Measurements from ENCODE around the gene PRR30. TPM values are rescaled to one million over a fixed set of nuclear protein-coding genes. Genes with fewer than 3 reads are reported as not detected.
A peak's percentile ranks its signal among the peaks of the same experiment; 100 is the strongest.
"Not testable (repeated sequence)": the region's sequence is repeated elsewhere in the genome, so short reads cannot be mapped to it uniquely, and the experiment has no call there.

PRR30 gene
- total RNA-seq, 4 donors from 2014 or later = not detected

DNA sequence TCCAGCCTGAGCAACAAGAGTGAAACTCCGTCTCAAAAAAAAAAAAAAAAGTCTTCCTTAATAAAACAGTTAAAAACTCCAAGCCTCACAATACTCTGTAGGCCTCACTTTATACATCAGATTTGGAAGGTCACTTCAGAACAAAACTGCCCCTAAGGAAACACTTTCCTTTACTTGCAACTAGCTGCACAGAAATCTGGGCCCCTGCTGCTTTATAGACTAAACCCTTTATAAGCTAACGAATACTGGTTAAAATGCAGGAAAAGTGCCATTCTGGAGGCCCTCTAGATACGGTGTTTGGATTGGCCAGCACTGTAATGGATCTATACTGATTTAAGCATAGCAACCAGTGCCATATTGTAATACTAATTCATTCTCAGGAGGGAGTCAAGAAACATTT lies 14.1 kb downstream of the PRR30 start:
- TF ChIP-seq, protein P1, sequence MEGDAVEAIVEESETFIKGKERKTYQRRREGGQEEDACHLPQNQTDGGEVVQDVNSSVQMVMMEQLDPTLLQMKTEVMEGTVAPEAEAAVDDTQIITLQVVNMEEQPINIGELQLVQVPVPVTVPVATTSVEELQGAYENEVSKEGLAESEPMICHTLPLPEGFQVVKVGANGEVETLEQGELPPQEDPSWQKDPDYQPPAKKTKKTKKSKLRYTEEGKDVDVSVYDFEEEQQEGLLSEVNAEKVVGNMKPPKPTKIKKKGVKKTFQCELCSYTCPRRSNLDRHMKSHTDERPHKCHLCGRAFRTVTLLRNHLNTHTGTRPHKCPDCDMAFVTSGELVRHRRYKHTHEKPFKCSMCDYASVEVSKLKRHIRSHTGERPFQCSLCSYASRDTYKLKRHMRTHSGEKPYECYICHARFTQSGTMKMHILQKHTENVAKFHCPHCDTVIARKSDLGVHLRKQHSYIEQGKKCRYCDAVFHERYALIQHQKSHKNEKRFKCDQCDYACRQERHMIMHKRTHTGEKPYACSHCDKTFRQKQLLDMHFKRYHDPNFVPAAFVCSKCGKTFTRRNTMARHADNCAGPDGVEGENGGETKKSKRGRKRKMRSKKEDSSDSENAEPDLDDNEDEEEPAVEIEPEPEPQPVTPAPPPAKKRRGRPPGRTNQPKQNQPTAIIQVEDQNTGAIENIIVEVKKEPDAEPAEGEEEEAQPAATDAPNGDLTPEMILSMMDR (IDR thresholded peaks at IDR 0.05) = no peak
- TF ChIP-seq POLR2A (IDR thresholded peaks at IDR 0.05) = no peak
- H3K4me1 ChIP-seq = peaks cover 14% of the 10 kb centered on the region
- H3K27me3 ChIP-seq = no peaks in the 10 kb centered on the region
- DNase-seq (ENCODE audit: low spot score in 2 of 2) = no peak
- H3K9me3 ChIP-seq = no peaks in the 10 kb centered on the region
- H3K4me3 ChIP-seq = no peak overlapping the region
- no peak overlapping the region for H3K27ac ChIP-seq
- H3K36me3 ChIP-seq = peaks cover 7% of the 10 kb centered on the region
- 92% methylated on average over 3 of the region's 3 CpGs for WGBS

GRCh38 chr2:27123302-27124150 lies 15.7 kb downstream of the PRR30 start, which contains the start of gene ABHD1:
Gene ABHD1, plus strand, starts transcription at chr2:27123815. Its CDS starts 134 bp downstream, at chr2:27123949.
- no peak for TF ChIP-seq POLR2A (IDR thresholded peaks at IDR 0.05)
- TF ChIP-seq, protein P1 (IDR thresholded peaks at IDR 0.05) = no peak
- TF ChIP-seq POLR2AphosphoS5 (IDR thresholded peaks at IDR 0.05) = no peak
- TF ChIP-seq EP300 (IDR thresholded peaks at IDR 0.05) = no peak
- Histone ChIP-seq H3K4me3 (peak within 1 kb of the TSS; percentile 60), H3K27ac (no peak within 1 kb of the TSS), H3K27me3 (peaks cover 6% of the 10 kb centered on the region), H3K9me3 (no peaks in the 10 kb centered on the region), H3K36me3 (no peaks in the 10 kb centered on the region), H3K4me1 (peaks cover 19% of the 10 kb centered on the region)
- DNase-seq (ENCODE audit: low spot score in 2 of 2) = peak in 1 of 2 donors; percentile 88
- WGBS = 9% methylated on average over 9 of the region's 47 CpGs

DNA sequence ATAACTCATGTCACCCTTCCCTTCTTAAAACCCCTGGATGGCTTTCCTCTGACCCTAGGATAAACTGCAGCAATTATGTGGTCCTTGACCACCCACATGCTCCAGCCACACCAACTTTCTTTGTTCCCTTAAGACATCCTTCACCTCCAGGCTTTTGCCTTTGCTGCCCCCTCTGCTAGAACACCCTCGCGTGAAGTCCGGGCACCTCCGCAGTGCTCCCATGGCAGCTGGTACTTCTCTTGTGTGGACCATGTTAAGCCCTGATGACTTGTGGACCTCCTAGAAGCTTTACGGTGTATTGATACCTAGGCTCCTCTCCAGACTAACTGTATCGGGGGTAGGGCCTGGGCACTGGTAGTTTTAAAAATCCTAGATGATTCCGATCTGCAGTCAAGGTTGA lies 16.4 kb downstream of the PRR30 start:
- Histone ChIP-seq H3K9me3 (no peaks in the 10 kb centered on the region), H3K27ac (no peak overlapping the region), H3K4me1 (peaks cover 27% of the 10 kb centered on the region), H3K27me3 (peaks cover 13% of the 10 kb centered on the region), H3K4me3 (peak overlapping the region; percentile 60), H3K36me3 (no peaks in the 10 kb centered on the region)
- 89% methylated on average over 7 of the region's 7 CpGs for WGBS
- DNase-seq (ENCODE audit: low spot score in 2 of 2) = no peak
- no peak for TF ChIP-seq POLR2AphosphoS5 (IDR thresholded peaks at IDR 0.05)
- no peak for TF ChIP-seq EP300 (IDR thresholded peaks at IDR 0.05)
- no peak for TF ChIP-seq POLR2A (IDR thresholded peaks at IDR 0.05)
- TF ChIP-seq, protein P1 (IDR thresholded peaks at IDR 0.05) = no peak

DNA sequence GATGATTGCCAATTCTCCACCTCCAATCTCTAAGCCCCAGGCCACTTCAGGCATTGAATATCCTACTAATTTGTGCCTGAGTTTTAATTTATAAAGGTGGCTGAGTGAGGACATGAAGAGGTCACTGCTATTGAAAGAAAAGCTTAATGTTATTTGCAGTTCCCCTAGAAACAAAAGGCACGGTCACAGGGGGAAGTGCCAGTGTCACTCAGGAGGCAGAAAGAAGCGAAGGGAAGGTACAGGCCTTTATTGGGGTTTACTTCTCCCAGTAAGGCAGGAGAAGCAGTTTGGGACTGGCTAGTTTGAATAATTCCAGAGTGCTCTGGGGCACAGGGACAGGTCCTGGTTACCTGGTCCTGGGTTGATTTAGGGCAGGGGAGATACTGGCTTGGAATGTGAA lies 17.3 kb downstream of the PRR30 start:
- Histone ChIP-seq H3K27me3 (peaks cover 19% of the 10 kb centered on the region), H3K27ac (no peak overlapping the region), H3K36me3 (no peaks in the 10 kb centered on the region), H3K4me3 (no peak overlapping the region), H3K9me3 (no peaks in the 10 kb centered on the region), H3K4me1 (peaks cover 28% of the 10 kb centered on the region)
- 81% methylated on average over 2 of the region's 2 CpGs for WGBS
- DNase-seq (ENCODE audit: low spot score in 2 of 2) = no peak
- TF ChIP-seq, protein P1 (IDR thresholded peaks at IDR 0.05) = no peak
- no peak for TF ChIP-seq EP300 (IDR thresholded peaks at IDR 0.05)
- no peak for TF ChIP-seq POLR2AphosphoS5 (IDR thresholded peaks at IDR 0.05)
- TF ChIP-seq POLR2A (IDR thresholded peaks at IDR 0.05) = no peak

- 78% methylated on average over 8 of the region's 8 CpGs for WGBS
- peak overlapping the region; percentile 56 for H3K4me3 ChIP-seq
- peak in 1 of 2 donors; percentile 41 for DNase-seq (ENCODE audit: low spot score in 2 of 2)
Observed at GRCh38 chr2:27119330-27119670, 19.9 kb downstream of the PRR30 start.

More at GRCh38 chr2:27119330-27119670, 19.9 kb downstream of the PRR30 start:
- not testable (repeated sequence) for H3K36me3 ChIP-seq, H3K27ac ChIP-seq, H3K9me3 ChIP-seq
- Histone ChIP-seq H3K4me1 (peaks cover 28% of the 10 kb centered on the region), H3K27me3 (peaks cover 19% of the 10 kb centered on the region)
